Activated T-helper 2 cell treated with anti-CD3 and anti-CD28 coated beads, Interferon-gamma antibody, Interleukin-2, Interleukin-4, amounts not matched to agents 10 μg/mL and 5 μg/mL and 100 μg/mL, durations not matched to agents 14 hours and 24 hours and 36 hours (primary cell): Measurements from ENCODE around the gene TBL2. TPM values are rescaled to one million over a fixed set of nuclear protein-coding genes. Genes with fewer than 3 reads are reported as not detected.
"Not testable (repeated sequence)": the region's sequence is repeated elsewhere in the genome, so short reads cannot be mapped to it uniquely, and the experiment has no call there.

Experiments used
- DNase-seq: peaks from one replicate; pipeline ENCODE4 v3.0.0; 2021; ENCODE audit warnings: low spot score
- H3K27ac Mint-ChIP-seq: one replicate; pipeline ENCODE4 v1.8.0; 2021; ENCODE audit warnings: mixed read lengths
- H3K27me3 Mint-ChIP-seq: one replicate; pipeline ENCODE4 v1.8.0; 2021; ENCODE audit warnings: low read depth, mixed read lengths
- H3K36me3 Mint-ChIP-seq: one replicate; pipeline ENCODE4 v1.8.0; 2021; ENCODE audit warnings: low read depth, mixed read lengths
- H3K4me1 Mint-ChIP-seq: one replicate; pipeline ENCODE4 v1.8.0; 2021; ENCODE audit warnings: low read depth, mixed read lengths
- H3K4me3 Mint-ChIP-seq: one replicate; pipeline ENCODE4 v1.8.0; 2021; ENCODE audit warnings: low read depth, mild to moderate bottlenecking, moderate library complexity, mixed read lengths
- H3K9me3 Mint-ChIP-seq: one replicate; pipeline ENCODE4 v1.8.0; 2021; ENCODE audit warnings: mixed read lengths
- intact Hi-C: fragments of 100-400 bp; cut with micrococcal nuclease; formaldehyde crosslinking; loops from one replicate; pipeline ENCODE4 v1.15.1; 2023
- total RNA-seq: library from RNA; stranded (reverse); gene quantifications from 2 replicates; pipeline ENCODE4 v1.2.3, GENCODE V29; 2022

TBL2 gene
- total RNA-seq, 1 donor from 2014 or later: 43.9 TPM

DNA sequence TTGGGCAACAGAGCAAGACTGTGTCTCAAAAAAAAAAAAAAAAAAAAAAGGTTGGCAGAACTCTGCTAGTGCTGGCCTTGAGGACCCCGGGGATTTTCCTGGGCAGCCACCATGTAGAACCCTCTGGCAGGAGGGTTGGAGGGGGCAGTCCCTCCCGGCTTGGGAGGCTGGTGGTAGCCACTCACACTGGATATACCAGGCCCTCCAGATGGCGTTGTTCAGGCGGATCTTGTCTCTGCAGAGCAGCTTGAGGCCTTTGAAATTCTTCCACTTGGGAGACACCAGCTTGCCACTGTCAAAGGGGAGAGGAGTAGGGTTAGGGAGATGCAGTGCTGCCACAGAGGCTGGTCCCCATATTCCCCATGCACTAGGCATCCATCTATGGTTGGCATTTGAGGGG is 37.5 kb upstream of the TBL2 start:
- H3K9me3 Mint-ChIP-seq: no peaks in the 10 kb centered on the region
- no peaks in the 10 kb centered on the region for H3K36me3 Mint-ChIP-seq
- intact Hi-C loops: no loop called here
- H3K4me3 Mint-ChIP-seq: no peak overlapping the region
- DNase-seq: no peak
- H3K4me1 Mint-ChIP-seq: peaks cover 2% of the 10 kb centered on the region
- no peak overlapping the region for H3K27ac Mint-ChIP-seq
- peaks cover 19% of the 10 kb centered on the region for H3K27me3 Mint-ChIP-seq

DNA sequence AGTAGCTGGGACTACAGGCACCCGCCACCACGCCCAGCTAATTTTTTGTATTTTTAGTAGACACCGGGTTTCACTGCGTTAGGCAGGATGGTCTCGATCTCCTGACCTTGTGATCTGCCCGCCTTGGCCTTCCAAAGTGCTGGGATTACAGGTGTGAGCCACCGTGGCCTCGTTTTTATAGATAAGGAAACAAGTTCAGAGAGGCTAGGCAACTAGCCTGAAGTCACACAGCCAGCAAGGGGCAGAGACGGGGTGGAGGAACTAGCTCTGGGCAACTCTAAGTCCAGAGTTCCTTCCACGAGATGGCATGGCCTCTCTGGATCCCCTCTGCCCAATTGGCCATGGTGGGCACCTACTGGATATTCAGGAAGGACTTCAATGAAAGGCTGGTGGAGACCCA is 36.6 kb upstream of the TBL2 start:
- H3K4me1 Mint-ChIP-seq, H3K4me3 Mint-ChIP-seq, DNase-seq, H3K9me3 Mint-ChIP-seq, H3K36me3 Mint-ChIP-seq, H3K27ac Mint-ChIP-seq, intact Hi-C loops: not testable (repeated sequence)
- H3K27me3 Mint-ChIP-seq: peaks cover 22% of the 10 kb centered on the region

DNA sequence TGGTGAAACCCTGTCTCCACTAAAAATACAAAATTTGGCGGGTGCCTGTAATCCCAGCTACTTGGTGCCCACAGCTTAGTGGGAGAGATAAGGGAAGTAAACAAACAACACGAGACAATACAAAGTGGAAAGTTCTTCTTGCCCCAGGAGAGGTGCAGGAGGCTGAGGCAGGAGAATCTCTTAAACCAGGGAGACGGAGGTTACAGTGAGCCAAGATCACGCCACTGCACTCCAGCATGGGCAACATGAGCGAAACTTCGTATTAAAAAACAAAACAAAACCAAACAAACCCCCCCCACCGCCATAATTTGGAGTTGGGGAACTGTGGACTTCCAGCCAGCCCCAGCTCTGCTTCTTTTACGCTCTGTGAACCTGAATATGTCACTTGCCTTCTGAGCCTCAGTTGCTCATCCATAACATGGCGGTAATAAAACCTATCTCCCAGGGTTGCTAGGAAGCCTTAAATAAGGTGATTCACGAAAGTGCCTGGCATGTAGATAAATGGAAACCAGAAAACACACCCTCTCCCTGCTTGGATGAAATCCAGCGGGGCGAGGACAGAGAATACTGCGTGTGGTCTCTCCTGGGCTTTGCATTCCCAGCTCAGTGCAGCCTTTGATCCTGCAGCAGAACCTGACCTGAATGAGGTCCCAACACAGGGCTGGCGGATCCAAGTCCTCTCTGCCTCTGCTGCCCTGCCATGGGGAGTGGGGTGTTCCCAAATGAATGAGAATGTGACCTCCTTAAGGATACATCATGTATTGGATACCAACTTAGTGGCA is 35.8 kb upstream of the TBL2 start:
- no peak overlapping the region for H3K4me3 Mint-ChIP-seq
- no peak overlapping the region for H3K27ac Mint-ChIP-seq
- H3K9me3 Mint-ChIP-seq: no peaks in the 10 kb centered on the region
- H3K36me3 Mint-ChIP-seq: no peaks in the 10 kb centered on the region
- H3K4me1 Mint-ChIP-seq: peaks cover 2% of the 10 kb centered on the region
- H3K27me3 Mint-ChIP-seq: peaks cover 23% of the 10 kb centered on the region
- intact Hi-C loops: no loop called here
- DNase-seq: no peak

DNA sequence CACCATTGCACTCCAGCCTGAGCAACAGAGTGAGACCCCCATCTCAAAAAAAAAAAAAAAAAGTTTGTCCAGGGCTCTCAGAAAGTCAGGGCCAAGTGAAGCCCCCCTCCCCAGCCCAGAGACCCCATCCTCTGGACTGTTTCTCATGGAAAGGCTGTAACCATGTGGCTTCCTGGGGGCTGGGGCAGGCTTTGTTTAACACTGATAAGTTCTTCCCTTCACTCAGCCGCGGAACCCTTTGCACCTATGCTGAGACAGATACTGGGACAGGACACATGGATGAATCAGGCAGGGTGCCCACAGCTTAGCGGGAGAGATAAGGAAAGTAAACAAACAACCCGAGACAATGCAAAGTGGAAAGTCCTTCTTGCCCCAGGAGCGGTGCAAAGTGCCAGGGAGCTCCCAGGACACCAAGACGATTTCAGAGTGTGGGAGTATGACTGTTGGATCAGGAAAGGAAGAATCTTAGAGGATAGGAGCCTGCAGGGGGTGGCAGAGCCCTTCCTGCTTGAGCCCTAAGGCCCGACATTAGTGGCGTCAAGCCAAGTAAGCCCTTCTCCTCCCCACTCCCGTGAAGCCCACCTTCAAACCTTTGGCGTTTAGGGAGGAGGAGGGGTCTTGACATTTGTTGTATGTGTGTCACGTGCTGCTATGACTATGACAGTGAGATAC is 34.4 kb upstream of the TBL2 start:
- Mint-ChIP-seq H3K27me3 (peaks cover 20% of the 10 kb centered on the region), H3K4me3 (no peak overlapping the region), H3K4me1 (peaks cover 2% of the 10 kb centered on the region), H3K27ac (no peak overlapping the region), H3K9me3 (no peaks in the 10 kb centered on the region), H3K36me3 (no peaks in the 10 kb centered on the region)
- intact Hi-C loops: no loop called here
- DNase-seq: no peak

DNA sequence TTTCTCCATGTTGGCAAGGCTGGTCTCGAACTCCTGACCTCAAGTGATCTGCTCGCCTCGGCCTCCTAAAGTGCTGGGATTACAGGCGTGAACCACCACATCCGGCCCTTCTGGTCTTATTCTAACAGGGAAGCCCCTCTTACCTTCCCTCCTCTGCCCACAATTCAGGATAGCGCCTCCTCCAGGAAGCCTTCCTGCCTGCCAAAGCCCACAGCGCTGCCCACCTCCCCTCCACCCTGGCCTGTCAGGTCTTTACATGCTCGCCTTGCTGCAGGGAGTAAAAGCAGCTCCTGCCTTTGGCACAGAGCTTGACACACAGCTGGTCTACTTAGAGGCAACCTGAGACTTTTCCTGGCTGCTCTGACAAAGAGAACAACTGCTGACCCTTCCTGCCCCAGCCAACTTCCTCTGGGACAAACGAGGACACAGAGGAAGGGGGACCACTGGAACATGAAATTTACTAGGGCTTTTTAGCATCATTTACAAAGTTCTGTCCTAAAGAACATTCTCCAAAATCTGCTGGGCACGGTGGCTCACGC is 32.7 kb upstream of the TBL2 start:
- no peak for DNase-seq
- H3K9me3 Mint-ChIP-seq: no peaks in the 10 kb centered on the region
- peaks cover 25% of the 10 kb centered on the region for H3K27me3 Mint-ChIP-seq
- peaks cover 2% of the 10 kb centered on the region for H3K4me1 Mint-ChIP-seq
- no peak overlapping the region for H3K27ac Mint-ChIP-seq
- H3K36me3 Mint-ChIP-seq: no peaks in the 10 kb centered on the region
- H3K4me3 Mint-ChIP-seq: no peak overlapping the region
- intact Hi-C loops: no loop called here

DNA sequence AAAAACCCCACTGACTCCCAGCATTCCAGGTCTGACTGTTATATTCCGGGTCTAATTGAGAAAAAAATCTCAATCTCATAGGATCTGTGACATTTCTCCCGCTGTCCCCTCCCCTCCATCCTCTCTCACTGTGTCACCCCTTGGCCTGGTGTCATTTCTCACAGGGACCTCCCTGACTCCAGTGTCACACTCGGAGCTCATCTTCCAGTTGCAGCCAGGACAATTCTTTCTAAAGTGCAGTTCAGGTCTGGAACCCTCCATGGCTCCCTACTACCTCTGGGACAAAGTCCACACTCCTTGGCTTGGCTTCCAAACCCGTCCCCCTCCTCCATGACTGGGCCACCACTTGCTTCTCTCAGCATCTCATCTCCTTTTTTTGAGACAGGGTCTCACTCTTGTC is 31.7 kb upstream of the TBL2 start:
- H3K4me1 Mint-ChIP-seq: peaks cover 2% of the 10 kb centered on the region
- H3K27ac Mint-ChIP-seq: no peak overlapping the region
- no peaks in the 10 kb centered on the region for H3K36me3 Mint-ChIP-seq
- no peak overlapping the region for H3K4me3 Mint-ChIP-seq
- no peak for DNase-seq
- intact Hi-C loops: no loop called here
- peaks cover 25% of the 10 kb centered on the region for H3K27me3 Mint-ChIP-seq
- H3K9me3 Mint-ChIP-seq: no peaks in the 10 kb centered on the region

DNA sequence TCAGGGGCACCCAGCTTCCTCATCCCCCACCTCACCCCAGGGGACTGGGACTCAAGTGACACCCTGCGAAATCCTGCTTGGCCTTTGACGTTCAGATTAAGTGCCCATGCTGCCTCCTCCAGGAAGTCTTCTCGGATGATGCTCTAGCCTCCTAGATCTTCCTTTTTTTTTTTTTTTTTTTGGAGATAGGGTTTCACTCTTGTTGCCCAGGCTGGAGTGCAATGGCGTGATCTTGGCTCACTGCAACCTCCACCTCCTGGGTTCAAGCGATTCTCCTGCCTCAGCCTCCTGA is 29.3 kb upstream of the TBL2 start:
- H3K36me3 Mint-ChIP-seq, DNase-seq, H3K4me3 Mint-ChIP-seq, H3K4me1 Mint-ChIP-seq, H3K9me3 Mint-ChIP-seq, H3K27ac Mint-ChIP-seq: not testable (repeated sequence)
- intact Hi-C loops: loop anchor here (1.0 to 5.0 kb wide), 3 partner anchors 60 to 127 kb away; partner anchors contain the start of gene VPS37D
- H3K27me3 Mint-ChIP-seq: peaks cover 15% of the 10 kb centered on the region

DNA sequence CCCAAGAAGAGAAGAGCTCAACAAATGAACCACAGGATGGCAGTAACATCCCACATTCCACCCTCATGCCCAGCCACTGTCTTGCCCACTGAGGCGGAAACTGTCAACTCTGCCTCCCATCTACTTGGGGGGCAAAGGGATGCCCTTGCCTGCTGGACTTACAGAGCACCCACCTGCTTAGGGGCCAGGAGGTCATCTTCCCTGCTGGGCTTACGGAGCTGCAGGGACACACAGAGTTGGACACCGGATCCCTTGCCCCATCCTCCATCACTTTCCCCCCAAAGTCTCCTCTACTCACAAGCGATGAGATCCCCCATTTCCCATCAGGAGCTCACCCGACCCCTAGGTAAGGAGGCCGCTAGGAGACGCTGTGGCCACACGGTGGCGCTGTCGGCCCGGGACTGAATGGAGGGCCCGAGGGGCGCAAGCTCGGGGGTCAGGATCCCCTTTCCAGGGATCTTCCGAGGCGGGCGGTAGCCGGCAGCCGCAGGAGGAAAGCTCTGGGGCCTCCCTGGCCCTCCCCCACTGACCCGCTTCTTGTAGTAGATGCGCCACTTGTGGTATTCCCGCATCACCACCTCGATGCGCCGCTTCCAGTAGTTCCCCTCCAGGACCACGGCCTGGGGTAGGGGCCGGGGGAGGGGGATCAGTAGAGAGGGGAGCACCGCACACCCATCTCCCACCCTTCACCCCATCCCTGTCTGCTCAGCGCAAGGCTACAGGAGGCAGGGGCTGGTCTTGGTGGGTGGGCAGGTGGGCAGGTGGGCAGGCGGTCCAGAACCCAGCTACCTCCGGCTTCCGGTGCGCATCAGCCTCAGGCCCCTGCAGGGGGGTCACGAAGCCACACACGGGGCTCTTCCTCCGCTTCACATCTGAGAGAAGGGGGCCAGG is 28.7 kb upstream of the TBL2 start:
- H3K27ac Mint-ChIP-seq: no peak overlapping the region
- no peak overlapping the region for H3K4me3 Mint-ChIP-seq
- DNase-seq: peak; percentile 44
- no peaks in the 10 kb centered on the region for H3K4me1 Mint-ChIP-seq
- peaks cover 14% of the 10 kb centered on the region for H3K27me3 Mint-ChIP-seq
- H3K36me3 Mint-ChIP-seq: no peaks in the 10 kb centered on the region
- H3K9me3 Mint-ChIP-seq: no peaks in the 10 kb centered on the region
- intact Hi-C loops: loop anchor here (1.0 to 5.0 kb wide), 3 partner anchors 60 to 128 kb away; partner anchors contain the start of gene VPS37D

DNA sequence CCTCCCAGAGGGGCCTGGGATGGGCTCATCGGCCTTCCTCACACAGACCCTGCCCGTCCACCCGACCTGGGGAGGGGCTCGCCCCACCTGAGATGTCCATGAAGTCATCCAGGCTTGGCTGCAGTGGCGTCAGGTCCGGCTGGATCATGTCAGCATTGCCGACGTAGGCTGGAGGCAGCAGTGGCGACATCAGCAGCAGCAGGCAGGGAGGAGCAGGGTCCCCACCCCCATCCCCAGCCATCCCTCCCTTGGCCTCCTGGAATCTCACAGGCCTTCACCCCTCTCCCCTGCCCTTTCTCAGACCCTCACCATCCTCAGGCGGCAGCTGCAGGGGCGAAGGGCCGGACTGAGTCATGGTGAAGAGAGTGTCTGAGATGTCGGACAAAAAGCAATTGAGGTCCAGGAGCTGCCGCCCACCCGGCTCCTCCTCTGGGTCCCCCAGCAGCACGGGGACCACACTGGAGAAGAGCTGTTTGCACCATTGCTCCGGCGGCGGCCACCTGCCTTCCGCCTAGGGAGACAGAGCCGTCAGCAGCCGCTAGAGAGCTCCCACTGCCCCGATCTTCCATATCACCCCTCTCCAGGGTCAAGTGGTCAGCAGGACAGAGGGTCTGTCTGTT is 27.3 kb upstream of the TBL2 start:
- intact Hi-C loops: loop anchor here (2.0 to 5.0 kb wide), 2 partner anchors 62 to 129 kb away; partner anchors contain the start of gene VPS37D
- Mint-ChIP-seq H3K4me3 (no peak overlapping the region), H3K9me3 (no peaks in the 10 kb centered on the region), H3K36me3 (no peaks in the 10 kb centered on the region), H3K4me1 (no peaks in the 10 kb centered on the region), H3K27me3 (peaks cover 11% of the 10 kb centered on the region), H3K27ac (no peak overlapping the region)
- DNase-seq: no peak

DNA sequence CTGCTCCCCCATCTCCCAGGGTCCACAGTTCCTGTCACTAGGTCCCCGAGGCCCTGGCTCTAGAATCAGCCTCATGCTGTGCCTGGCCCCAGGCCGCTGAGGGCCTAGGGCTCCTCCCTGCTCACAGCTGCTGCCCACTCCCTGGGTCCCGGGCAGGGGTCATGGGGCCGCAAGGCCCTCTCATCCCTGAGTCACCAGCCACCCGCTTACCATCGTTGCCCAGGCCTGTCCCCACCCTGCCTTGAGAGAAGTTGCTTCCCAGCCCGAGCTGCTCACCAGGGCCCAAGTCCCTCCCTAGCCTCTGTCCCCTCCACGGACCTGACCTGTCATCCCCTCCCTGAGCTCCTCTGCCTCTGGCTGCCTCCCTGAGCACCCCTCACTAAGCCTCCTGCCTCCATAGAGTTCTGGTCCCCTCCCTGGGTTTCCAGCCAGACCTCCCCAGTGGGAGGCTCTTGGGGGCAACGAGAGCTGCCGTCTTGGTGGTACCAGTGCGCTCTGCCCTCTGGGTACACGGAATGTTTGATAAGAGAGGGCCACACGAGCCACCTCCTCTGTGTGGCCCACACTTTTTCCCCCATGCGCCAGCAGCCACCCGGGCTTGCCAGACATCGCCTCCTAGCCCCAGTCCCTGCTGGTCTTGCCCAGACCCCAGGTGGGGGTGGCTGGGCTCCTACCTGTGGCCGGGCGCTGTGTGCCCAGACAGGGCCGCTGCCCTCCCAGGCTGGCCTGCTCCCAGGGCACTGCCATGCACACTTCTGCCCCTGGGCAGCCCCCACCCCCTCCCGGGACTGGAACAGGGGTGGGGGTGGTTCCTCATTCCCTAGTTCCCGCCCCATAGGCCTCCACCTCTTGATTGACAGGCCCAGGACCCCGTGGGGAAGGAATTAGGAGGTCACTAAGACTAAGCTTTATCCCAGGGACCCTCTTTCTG is 24.6 kb upstream of the TBL2 start:
- Mint-ChIP-seq H3K27ac (peak overlapping the region; percentile 46), H3K9me3 (no peaks in the 10 kb centered on the region), H3K4me3 (no peak overlapping the region), H3K36me3 (no peaks in the 10 kb centered on the region), H3K27me3 (peaks cover 9% of the 10 kb centered on the region), H3K4me1 (no peaks in the 10 kb centered on the region)
- intact Hi-C loops: no loop called here
- DNase-seq: no peak

DNA sequence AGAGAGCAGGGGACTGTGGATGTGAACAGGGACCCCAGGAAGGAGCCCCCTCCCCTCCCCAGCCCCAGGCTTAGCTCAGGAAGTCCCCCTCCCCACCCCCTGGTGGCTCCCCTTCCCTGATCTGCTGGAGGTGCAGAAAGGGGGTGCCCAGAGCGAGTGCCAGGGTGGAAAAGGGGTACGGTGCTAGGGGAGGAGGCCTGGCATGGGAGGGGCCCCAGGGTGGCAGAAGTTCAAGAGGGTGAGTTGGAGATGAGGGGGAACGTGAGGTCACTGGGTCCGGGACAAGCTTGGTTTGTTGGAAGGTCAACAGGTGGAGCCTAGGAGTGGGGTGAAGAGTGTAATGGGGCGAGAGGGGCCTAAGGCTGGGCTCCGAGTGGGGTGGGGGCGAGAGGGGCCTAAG is 21.5 kb upstream of the TBL2 start:
- Mint-ChIP-seq H3K36me3 (no peaks in the 10 kb centered on the region), H3K4me3 (no peak overlapping the region), H3K27ac (no peak overlapping the region), H3K27me3 (peaks cover 10% of the 10 kb centered on the region), H3K4me1 (no peaks in the 10 kb centered on the region), H3K9me3 (no peaks in the 10 kb centered on the region)
- intact Hi-C loops: no loop called here
- DNase-seq: no peak
